Suprapubic skin (tissue), 4 donors: Measurements from ENCODE around the gene CACNA2D3. TPM values are rescaled to one million over a fixed set of nuclear protein-coding genes. Genes with fewer than 3 reads are reported as not detected.

Experiments used
- DNase-seq, 2 donors: peaks; one replicate each; pipeline ENCODE4 v3.0.0-alpha.2; 2019; ENCODE audit warnings: low spot score in 2 of 2
- H3K27ac ChIP-seq: fragments of 200-600 bp; sonication (generic); one replicate; pipeline ENCODE4 v1.5.1; 2019
- H3K27me3 ChIP-seq: fragments of 200-600 bp; sonication (generic); one replicate; pipeline ENCODE4 v1.5.1; 2019
- H3K36me3 ChIP-seq: fragments of 200-600 bp; sonication (generic); one replicate; pipeline ENCODE4 v1.5.1; 2019
- H3K4me1 ChIP-seq: fragments of 200-600 bp; sonication (generic); one replicate; pipeline ENCODE4 v1.5.1; 2019
- H3K4me3 ChIP-seq: fragments of 200-600 bp; sonication (generic); one replicate; pipeline ENCODE4 v1.5.1; 2019; ENCODE audit warnings: mild to moderate bottlenecking
- H3K9me3 ChIP-seq: fragments of 200-600 bp; sonication (generic); one replicate; pipeline ENCODE4 v1.5.1; 2019
- EP300 ChIP-seq: sonication (generic); formaldehyde crosslinking; IDR thresholded peaks from one replicate; pipeline ENCODE4 v1.6.1; 2017; ENCODE audit warnings: antibody characterized with exemption
- POLR2A ChIP-seq, 2 donors: fragments of 450-650 bp; IDR thresholded peaks; one replicate each; pipeline ENCODE4 v1.6.1; 2017; ENCODE audit warnings: antibody characterized with exemption in 2 of 2, mild to moderate bottlenecking in 2 of 2, moderate library complexity in 2 of 2
- POLR2AphosphoS5 ChIP-seq, 3 donors: sonication (generic); formaldehyde crosslinking; IDR thresholded peaks; one replicate each; pipeline ENCODE4 v1.6.1; 2017; ENCODE audit warnings: antibody characterized with exemption in 3 of 3
- WGBS: methylation state at CpG from one replicate; pipeline ENCODE4 v1.1.5; 2018; 5-methylcytosine and 5-hydroxymethylcytosine counted together
- total RNA-seq, 4 donors: library from RNA; depleted of rRNA; stranded (reverse); fragments of >200 nt; gene quantifications; one replicate each; pipeline ENCODE4 v1.1.0, GENCODE V29; 2016
- TF ChIP-seq, protein P1 (sequence below), 2 donors: fragments of 200-600 bp in 1 of 2; fragments of 450-650 bp in 1 of 2; sonication (generic) in 1 of 2; IDR thresholded peaks; one replicate each; pipeline ENCODE4 v1.5.1; 2016 to 2019; ENCODE audit warnings: antibody characterized with exemption in 2 of 2, mild to moderate bottlenecking in 1 of 2, moderate library complexity in 1 of 2

CACNA2D3 gene
- total RNA-seq, 4 donors from 2014 or later = 0.42 to 2.8 (median 0.95) TPM

DNA sequence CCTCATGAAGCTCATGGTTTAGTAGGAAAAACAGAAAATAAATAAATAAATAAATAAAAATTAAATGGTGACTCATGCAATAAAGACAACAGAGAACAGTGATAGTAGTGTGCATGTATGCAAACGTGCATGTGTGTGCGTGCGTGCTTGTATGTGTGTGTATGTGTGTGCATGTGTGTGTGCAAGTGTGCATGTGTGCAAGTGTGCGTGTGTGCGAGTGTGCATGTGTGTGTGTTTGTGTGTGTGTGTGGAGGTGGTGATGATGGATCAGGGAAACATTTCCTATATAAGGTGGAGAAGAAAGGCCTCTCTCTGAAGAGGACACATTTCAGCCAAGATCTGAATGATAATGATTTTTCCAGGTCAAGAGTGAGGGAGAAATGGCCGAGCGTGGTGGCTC is 47.2 kb downstream of the CACNA2D3 start:
- no peak for DNase-seq
- no peaks in the 10 kb centered on the region for H3K4me1 ChIP-seq
- TF ChIP-seq, protein P1, sequence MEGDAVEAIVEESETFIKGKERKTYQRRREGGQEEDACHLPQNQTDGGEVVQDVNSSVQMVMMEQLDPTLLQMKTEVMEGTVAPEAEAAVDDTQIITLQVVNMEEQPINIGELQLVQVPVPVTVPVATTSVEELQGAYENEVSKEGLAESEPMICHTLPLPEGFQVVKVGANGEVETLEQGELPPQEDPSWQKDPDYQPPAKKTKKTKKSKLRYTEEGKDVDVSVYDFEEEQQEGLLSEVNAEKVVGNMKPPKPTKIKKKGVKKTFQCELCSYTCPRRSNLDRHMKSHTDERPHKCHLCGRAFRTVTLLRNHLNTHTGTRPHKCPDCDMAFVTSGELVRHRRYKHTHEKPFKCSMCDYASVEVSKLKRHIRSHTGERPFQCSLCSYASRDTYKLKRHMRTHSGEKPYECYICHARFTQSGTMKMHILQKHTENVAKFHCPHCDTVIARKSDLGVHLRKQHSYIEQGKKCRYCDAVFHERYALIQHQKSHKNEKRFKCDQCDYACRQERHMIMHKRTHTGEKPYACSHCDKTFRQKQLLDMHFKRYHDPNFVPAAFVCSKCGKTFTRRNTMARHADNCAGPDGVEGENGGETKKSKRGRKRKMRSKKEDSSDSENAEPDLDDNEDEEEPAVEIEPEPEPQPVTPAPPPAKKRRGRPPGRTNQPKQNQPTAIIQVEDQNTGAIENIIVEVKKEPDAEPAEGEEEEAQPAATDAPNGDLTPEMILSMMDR (IDR thresholded peaks at IDR 0.05) = no peak
- no peak overlapping the region for H3K4me3 ChIP-seq
- H3K36me3 ChIP-seq = no peaks in the 10 kb centered on the region
- H3K27me3 ChIP-seq = no peaks in the 10 kb centered on the region
- no peaks in the 10 kb centered on the region for H3K9me3 ChIP-seq
- no peak overlapping the region for H3K27ac ChIP-seq
- 93% methylated on average over 7 of the region's 7 CpGs for WGBS

- Histone ChIP-seq H3K27ac (no peak overlapping the region), H3K4me3 (no peak overlapping the region), H3K36me3 (no peaks in the 10 kb centered on the region), H3K4me1 (no peaks in the 10 kb centered on the region), H3K27me3 (no peaks in the 10 kb centered on the region), H3K9me3 (no peaks in the 10 kb centered on the region)
- no peak for DNase-seq
- 76% methylated on average over 1 of the region's 1 CpG for WGBS
- TF ChIP-seq, protein P1 (IDR thresholded peaks at IDR 0.05) = no peak
- TF ChIP-seq EP300 = no peak
- TF ChIP-seq POLR2AphosphoS5 (IDR thresholded peaks at IDR 0.05) = no peak
- TF ChIP-seq POLR2A (IDR thresholded peaks at IDR 0.05) = no peak
These were observed 49.2 kb downstream of the CACNA2D3 start for GRCh38 chr3:54171509-54171908.

DNA sequence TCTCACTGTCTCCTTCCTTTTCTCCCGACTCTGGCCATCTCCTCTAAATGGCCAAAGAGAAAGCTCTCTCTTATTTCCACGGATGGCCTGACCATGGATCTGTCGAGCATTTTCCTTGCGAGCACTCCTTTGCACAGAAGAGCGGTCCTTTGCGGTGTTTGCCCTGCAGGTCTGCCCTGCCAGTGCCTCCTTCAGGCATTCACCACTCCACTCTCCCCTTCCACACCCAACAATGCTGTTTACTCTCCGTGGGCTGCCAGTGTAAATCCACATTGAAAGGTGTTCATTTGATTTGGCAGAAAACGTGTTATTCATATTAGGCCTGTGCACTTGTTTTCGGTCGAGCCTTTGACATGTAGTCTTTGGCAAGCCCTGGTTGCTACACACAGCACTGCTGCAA is 49.6 kb downstream of the CACNA2D3 start:
- H3K4me3 ChIP-seq = no peak overlapping the region
- 92% methylated on average over 10 of the region's 10 CpGs for WGBS
- TF ChIP-seq, protein P1 (IDR thresholded peaks at IDR 0.05) = no peak
- no peak for TF ChIP-seq EP300
- no peak for TF ChIP-seq POLR2AphosphoS5 (IDR thresholded peaks at IDR 0.05)
- no peak for TF ChIP-seq POLR2A (IDR thresholded peaks at IDR 0.05)
- DNase-seq = no peak
- no peaks in the 10 kb centered on the region for H3K27me3 ChIP-seq
- H3K4me1 ChIP-seq = no peaks in the 10 kb centered on the region
- no peak overlapping the region for H3K27ac ChIP-seq
- no peaks in the 10 kb centered on the region for H3K36me3 ChIP-seq
- no peaks in the 10 kb centered on the region for H3K9me3 ChIP-seq

- TF ChIP-seq, protein P1 (IDR thresholded peaks at IDR 0.05) = no peak
- TF ChIP-seq EP300 (no peak), POLR2A (IDR thresholded peaks at IDR 0.05) (no peak), POLR2AphosphoS5 (IDR thresholded peaks at IDR 0.05) (no peak)
- Histone ChIP-seq H3K36me3 (no peaks in the 10 kb centered on the region), H3K4me1 (no peaks in the 10 kb centered on the region), H3K9me3 (no peaks in the 10 kb centered on the region), H3K27ac (no peak overlapping the region), H3K27me3 (no peaks in the 10 kb centered on the region), H3K4me3 (no peak overlapping the region)
- 79% methylated on average over 3 of the region's 3 CpGs for WGBS
- no peak for DNase-seq
These were observed 51.0 kb downstream of the CACNA2D3 start for GRCh38 chr3:54173371-54173770.

- Histone ChIP-seq H3K9me3 (no peaks in the 10 kb centered on the region), H3K27me3 (no peaks in the 10 kb centered on the region), H3K4me3 (no peak overlapping the region), H3K36me3 (no peaks in the 10 kb centered on the region), H3K4me1 (no peaks in the 10 kb centered on the region), H3K27ac (no peak overlapping the region)
- WGBS = 18% methylated on average over 3 of the region's 3 CpGs
- no peak for DNase-seq
- TF ChIP-seq POLR2AphosphoS5 (IDR thresholded peaks at IDR 0.05) (no peak), POLR2A (IDR thresholded peaks at IDR 0.05) (no peak), EP300 (no peak)
- TF ChIP-seq, protein P1 (IDR thresholded peaks at IDR 0.05) = no peak
These were observed 53.8 kb downstream of the CACNA2D3 start for GRCh38 chr3:54176106-54176505.
